Central memory CD8-positive, alpha-beta T cell (primary cell): ENCODE measurements around the gene CLDND2.
"Not testable (repeated sequence)": the region's sequence is repeated elsewhere in the genome, so short reads cannot be mapped to it uniquely, and the experiment has no call there.

Experiments
- ATAC-seq: fragments of 150-1000 bp; cut with Tn5 transposase; replicated peaks from 2 replicates; pipeline ENCODE4 v1.10.0; 2022; ENCODE audit warnings: mild to moderate bottlenecking, moderate FRiP score, moderate number of reproducible peaks; ENCODE audit not compliant: poor library complexity, severe bottlenecking; ENCODE audit errors: extremely low read depth
- DNase-seq, 2 donors: peaks; one replicate each; pipeline ENCODE4 v3.0.0; 2021; ENCODE audit warnings: low spot score in 2 of 2
- H3K27ac Mint-ChIP-seq: one replicate; pipeline ENCODE4 v1.8.0; 2022; ENCODE audit warnings: low read depth, mild to moderate bottlenecking, moderate library complexity, mixed read lengths
- H3K27me3 Mint-ChIP-seq: one replicate; pipeline ENCODE4 v1.8.0; 2022; ENCODE audit warnings: mixed read lengths
- H3K36me3 Mint-ChIP-seq: one replicate; pipeline ENCODE4 v1.8.0; 2022; ENCODE audit warnings: mild to moderate bottlenecking, moderate library complexity, mixed read lengths; ENCODE audit not compliant: insufficient read depth
- H3K4me1 Mint-ChIP-seq: one replicate; pipeline ENCODE4 v1.8.0; 2022; ENCODE audit warnings: mixed read lengths
- H3K4me3 Mint-ChIP-seq: one replicate; pipeline ENCODE4 v1.8.0; 2022; ENCODE audit warnings: mild to moderate bottlenecking, moderate library complexity, mixed read lengths
- H3K9me3 Mint-ChIP-seq: one replicate; pipeline ENCODE4 v1.8.0; 2022; ENCODE audit warnings: mixed read lengths

The CLDND2 gene, protein sequence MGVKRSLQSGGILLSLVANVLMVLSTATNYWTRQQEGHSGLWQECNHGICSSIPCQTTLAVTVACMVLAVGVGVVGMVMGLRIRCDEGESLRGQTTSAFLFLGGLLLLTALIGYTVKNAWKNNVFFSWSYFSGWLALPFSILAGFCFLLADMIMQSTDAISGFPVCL

GRCh38 chr19:51368366-51369282 lies at the start of gene CLDND2:
CLDND2 (minus strand) TSS chr19:51369003; CDS start chr19:51368577, 426 bp downstream.
- peak within 1 kb of the TSS; percentile 88 for H3K4me3 Mint-ChIP-seq
- H3K36me3 Mint-ChIP-seq, result peaks cover 42% of the 10 kb centered on the region
- no peaks in the 10 kb centered on the region for H3K27me3 Mint-ChIP-seq
- ATAC-seq (no peak), DNase-seq (peak; percentile 26 to 31)
- H3K4me1 Mint-ChIP-seq, result peaks cover 69% of the 10 kb centered on the region
- no peaks in the 10 kb centered on the region for H3K9me3 Mint-ChIP-seq
- peak within 1 kb of the TSS; percentile 94 for H3K27ac Mint-ChIP-seq

DNA sequence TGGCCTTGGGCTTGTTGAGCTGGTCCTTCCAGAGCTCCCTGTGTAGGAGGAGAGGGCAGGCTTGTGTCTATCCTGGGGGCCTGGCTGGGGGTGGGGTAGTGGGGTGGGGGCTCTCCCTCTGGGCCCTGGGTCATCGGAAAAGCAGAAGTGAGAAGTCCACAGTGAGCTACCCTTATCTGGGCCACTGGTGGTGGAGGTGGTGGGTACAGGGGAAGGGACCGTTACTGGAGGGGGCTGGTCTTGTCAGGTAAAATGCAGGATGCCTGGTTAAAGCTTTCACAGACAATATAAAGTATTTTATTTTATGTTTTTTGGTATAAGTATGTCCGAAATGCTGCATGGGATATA lies 49.0 kb upstream of the CLDND2 start:
- Mint-ChIP-seq H3K9me3 (no peaks in the 10 kb centered on the region), H3K4me3 (no peak overlapping the region), H3K27ac (no peak overlapping the region), H3K4me1 (peaks cover 6% of the 10 kb centered on the region), H3K36me3 (peaks cover 7% of the 10 kb centered on the region), H3K27me3 (peaks cover 30% of the 10 kb centered on the region)
- no peak for ATAC-seq
- no peak for DNase-seq

- peaks cover 6% of the 10 kb centered on the region for H3K4me1 Mint-ChIP-seq
- peaks cover 7% of the 10 kb centered on the region for H3K36me3 Mint-ChIP-seq
- H3K9me3 Mint-ChIP-seq, result no peaks in the 10 kb centered on the region
- no peak for DNase-seq
- peak within 1 kb of the TSS; percentile 59 for H3K4me3 Mint-ChIP-seq
- H3K27me3 Mint-ChIP-seq, result peaks cover 28% of the 10 kb centered on the region
- ATAC-seq, result peak; percentile 73
- H3K27ac Mint-ChIP-seq, result peak within 1 kb of the TSS; percentile 61
These were observed 48.5 kb upstream of the CLDND2 start, which contains the start of gene SIGLEC10 for GRCh38 chr19:51417107-51417809. SIGLEC10 (minus strand) TSS chr19:51417642; CDS start chr19:51417581, 61 bp downstream.

- peaks cover 28% of the 10 kb centered on the region for H3K27me3 Mint-ChIP-seq
- DNase-seq, H3K27ac Mint-ChIP-seq, H3K4me3 Mint-ChIP-seq, H3K4me1 Mint-ChIP-seq, ATAC-seq, H3K9me3 Mint-ChIP-seq, H3K36me3 Mint-ChIP-seq: not testable (repeated sequence)
These were observed 47.6 kb upstream of the CLDND2 start for GRCh38 chr19:51416422-51416821.

DNA sequence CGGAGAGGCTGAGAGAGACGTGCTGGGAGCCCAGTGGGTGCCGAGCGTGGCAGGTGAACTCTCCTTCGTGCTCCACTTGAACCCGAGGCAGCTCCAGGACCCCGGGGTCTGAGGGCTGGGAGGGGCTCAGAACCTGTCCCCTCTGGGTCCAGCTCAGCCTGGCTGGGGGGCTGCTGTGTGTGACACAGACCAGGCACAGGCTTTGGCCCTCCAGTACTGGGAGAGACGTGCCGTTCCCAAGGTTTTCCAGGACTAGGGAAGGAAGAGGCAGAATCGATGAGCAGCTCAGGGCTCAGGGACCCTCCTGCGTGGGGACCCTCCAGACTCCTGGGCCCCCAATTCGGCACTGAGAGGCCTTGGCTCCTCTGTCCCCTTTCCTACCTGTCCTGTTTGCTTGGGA lies 46.4 kb upstream of the CLDND2 start:
- Mint-ChIP-seq H3K36me3 (peaks cover 1% of the 10 kb centered on the region), H3K27me3 (peaks cover 27% of the 10 kb centered on the region), H3K9me3 (no peaks in the 10 kb centered on the region), H3K27ac (no peak overlapping the region), H3K4me1 (peaks cover 6% of the 10 kb centered on the region), H3K4me3 (no peak overlapping the region)
- ATAC-seq (no peak), DNase-seq (no peak)

GRCh38 chr19:51410950-51411748 lies 42.3 kb upstream of the CLDND2 start:
- Mint-ChIP-seq H3K4me1 (peaks cover 6% of the 10 kb centered on the region), H3K9me3 (no peaks in the 10 kb centered on the region), H3K4me3 (no peak overlapping the region), H3K27me3 (no peaks in the 10 kb centered on the region), H3K27ac (no peak overlapping the region), H3K36me3 (peaks cover 1% of the 10 kb centered on the region)
- ATAC-seq (no peak), DNase-seq (no peak)

- H3K9me3 Mint-ChIP-seq, result no peaks in the 10 kb centered on the region
- H3K4me3 Mint-ChIP-seq, result no peak overlapping the region
- H3K27ac Mint-ChIP-seq, result no peak overlapping the region
- H3K27me3 Mint-ChIP-seq, result no peaks in the 10 kb centered on the region
- H3K36me3 Mint-ChIP-seq, result no peaks in the 10 kb centered on the region
- peak; percentile 68 for ATAC-seq
- peak in 1 of 2 donors; percentile 33 for DNase-seq
- H3K4me1 Mint-ChIP-seq, result peaks cover 6% of the 10 kb centered on the region
These were observed 38.8 kb upstream of the CLDND2 start for GRCh38 chr19:51407511-51408131.

- H3K36me3 Mint-ChIP-seq, result no peaks in the 10 kb centered on the region
- no peak overlapping the region for H3K4me3 Mint-ChIP-seq
- ATAC-seq, result no peak
- H3K27me3 Mint-ChIP-seq, result no peaks in the 10 kb centered on the region
- no peak for DNase-seq
- peaks cover 7% of the 10 kb centered on the region for H3K4me1 Mint-ChIP-seq
- peaks cover 8% of the 10 kb centered on the region for H3K9me3 Mint-ChIP-seq
- H3K27ac Mint-ChIP-seq, result no peak overlapping the region
These were observed 33.3 kb upstream of the CLDND2 start for GRCh38 chr19:51402117-51402516.

DNA sequence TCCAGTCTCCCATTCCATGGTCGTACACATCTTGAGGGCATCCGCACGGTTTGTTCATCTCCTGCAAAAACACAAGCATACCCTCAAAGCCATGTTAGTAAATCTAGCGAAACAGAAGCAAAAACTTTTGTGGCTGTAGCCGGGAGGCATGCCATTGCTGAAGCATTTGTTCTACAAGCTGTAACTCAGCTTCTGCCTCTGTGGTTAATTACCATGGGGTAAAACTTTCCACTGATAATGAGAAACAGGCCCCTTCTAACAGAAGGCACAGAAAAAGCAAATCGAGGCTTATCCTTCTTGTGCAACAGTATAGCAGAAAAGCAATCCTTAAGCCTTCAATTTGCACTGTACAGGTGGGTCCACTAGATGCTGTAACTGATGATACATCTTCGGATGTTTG lies 31.1 kb upstream of the CLDND2 start:
- peaks cover 12% of the 10 kb centered on the region for H3K4me1 Mint-ChIP-seq
- not testable (repeated sequence) for H3K4me3 Mint-ChIP-seq, H3K27me3 Mint-ChIP-seq, ATAC-seq, H3K9me3 Mint-ChIP-seq, DNase-seq, H3K36me3 Mint-ChIP-seq, H3K27ac Mint-ChIP-seq

GRCh38 chr19:51399231-51399630 lies 30.4 kb upstream of the CLDND2 start:
- peaks cover 3% of the 10 kb centered on the region for H3K36me3 Mint-ChIP-seq
- DNase-seq, result no peak
- no peak overlapping the region for H3K4me3 Mint-ChIP-seq
- H3K4me1 Mint-ChIP-seq, result peaks cover 19% of the 10 kb centered on the region
- ATAC-seq, result no peak
- H3K27ac Mint-ChIP-seq, result no peak overlapping the region
- peaks cover 8% of the 10 kb centered on the region for H3K9me3 Mint-ChIP-seq
- H3K27me3 Mint-ChIP-seq, result no peaks in the 10 kb centered on the region

DNA sequence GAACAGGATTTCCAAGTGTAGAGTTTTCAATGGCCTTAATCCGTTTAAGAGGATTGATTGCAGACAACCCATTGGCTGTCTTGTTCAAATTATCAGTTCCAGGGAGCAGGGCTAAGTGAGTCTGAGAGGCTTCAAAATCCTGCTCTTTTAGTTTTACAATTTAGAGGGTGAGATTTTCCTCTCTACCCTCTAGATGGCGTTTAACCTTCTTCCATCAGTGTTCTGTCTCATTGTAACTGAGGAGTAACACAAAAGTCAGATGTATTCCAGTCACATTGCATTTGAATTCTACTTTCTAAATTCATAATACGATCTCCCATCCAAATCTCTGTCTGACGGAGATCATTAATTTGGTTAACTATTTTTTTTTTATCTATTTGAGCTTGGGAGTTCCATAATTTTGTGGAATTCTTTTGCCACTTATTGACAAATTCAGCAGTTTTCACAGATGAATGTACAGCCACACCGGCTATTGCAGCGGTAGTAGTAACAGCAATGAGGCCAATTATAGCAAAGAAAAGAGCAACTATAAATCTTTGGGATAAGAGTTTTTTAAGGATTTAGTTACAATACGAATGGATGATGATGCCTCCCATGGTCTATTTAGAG lies 29.4 kb upstream of the CLDND2 start:
- ATAC-seq, result no peak
- peaks cover 8% of the 10 kb centered on the region for H3K9me3 Mint-ChIP-seq
- H3K4me3 Mint-ChIP-seq, result no peak overlapping the region
- peaks cover 3% of the 10 kb centered on the region for H3K36me3 Mint-ChIP-seq
- H3K4me1 Mint-ChIP-seq, result peaks cover 24% of the 10 kb centered on the region
- peak overlapping the region; percentile 44 for H3K27ac Mint-ChIP-seq
- no peak for DNase-seq
- no peaks in the 10 kb centered on the region for H3K27me3 Mint-ChIP-seq
